GM19238 (cell line): ENCODE data around the gene ZDHHC5.

Experiments
- DNase-seq: peaks from one replicate; pipeline ENCODE4 v3.0.0; 2011; ENCODE audit warnings: low spot score; ENCODE audit not compliant: insufficient read length

The ZDHHC5 gene

GRCh38 chr11:57728829-57729228, 60.9 kb downstream of the ZDHHC5 start:
- DNase-seq = no peak

DNA sequence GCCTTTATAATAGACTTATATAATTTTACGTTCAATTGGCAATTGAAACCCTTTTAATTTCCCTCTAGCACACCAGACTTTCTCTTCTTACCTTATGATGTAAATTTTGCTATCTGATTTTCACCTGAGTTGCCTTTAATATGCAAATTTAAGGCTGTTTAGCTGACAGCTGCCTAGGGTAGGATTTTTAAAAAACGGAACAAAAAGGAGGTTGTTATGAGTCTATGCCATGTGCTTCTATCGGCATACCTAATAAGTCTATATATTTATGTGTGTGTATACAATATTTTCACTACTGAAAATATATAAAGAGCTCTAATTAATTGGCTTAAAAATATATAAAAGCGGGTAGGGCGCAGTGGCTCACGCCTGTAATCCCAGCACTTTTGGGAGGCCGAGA, 61.6 kb downstream of the ZDHHC5 start:
- no peak for DNase-seq

- no peak for DNase-seq
Measured at GRCh38 chr11:57732661-57733060, 64.7 kb downstream of the ZDHHC5 start.

- no peak for DNase-seq
Measured at GRCh38 chr11:57735619-57736298, 67.8 kb downstream of the ZDHHC5 start.

GRCh38 chr11:57741132-57742086, 73.5 kb downstream of the ZDHHC5 start, which contains the start of gene SELENOH:
Gene SELENOH, plus strand, starts transcription at chr11:57741491. Its CDS starts 105 bp downstream, at chr11:57741596.
- DNase-seq = peak; percentile 89

DNA sequence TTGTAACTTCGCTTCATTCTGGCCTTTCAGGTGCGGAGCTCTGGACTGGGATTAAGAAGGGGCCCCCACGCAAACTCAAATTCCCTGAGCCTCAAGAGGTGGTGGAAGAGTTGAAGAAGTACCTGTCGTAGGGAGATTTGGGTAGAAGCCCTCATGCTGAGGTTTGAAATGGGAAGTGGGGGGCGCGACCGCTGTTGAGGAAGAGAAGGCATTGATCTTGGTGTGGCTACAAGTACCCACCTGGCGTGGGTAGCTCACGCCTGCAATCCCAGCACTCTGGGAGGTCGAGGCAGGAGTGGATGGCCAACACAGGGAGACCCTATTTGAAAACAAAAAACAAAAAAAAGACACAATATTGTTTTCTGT, 74.2 kb downstream of the ZDHHC5 start:
- no peak for DNase-seq

DNA sequence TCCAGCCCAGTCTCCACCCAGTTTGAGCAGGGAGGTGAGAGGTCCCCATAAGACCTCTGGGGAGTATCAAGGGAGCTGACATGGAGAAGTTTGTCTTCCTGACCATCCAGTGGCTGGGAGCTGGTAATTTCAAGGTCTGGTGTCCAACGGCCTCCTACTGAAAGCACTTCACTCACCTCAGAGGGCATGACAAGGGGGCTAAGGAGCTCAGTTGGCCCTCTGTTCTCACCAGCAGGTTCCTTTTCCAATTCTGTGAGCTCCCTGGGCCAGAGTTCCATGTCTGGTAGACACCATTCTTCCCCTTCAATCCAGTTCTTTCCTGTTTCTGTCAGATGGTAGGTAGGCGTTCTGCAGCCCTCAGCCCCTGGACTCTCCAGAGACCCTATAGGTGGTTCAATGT, 76.4 kb downstream of the ZDHHC5 start:
- DNase-seq = no peak

DNA sequence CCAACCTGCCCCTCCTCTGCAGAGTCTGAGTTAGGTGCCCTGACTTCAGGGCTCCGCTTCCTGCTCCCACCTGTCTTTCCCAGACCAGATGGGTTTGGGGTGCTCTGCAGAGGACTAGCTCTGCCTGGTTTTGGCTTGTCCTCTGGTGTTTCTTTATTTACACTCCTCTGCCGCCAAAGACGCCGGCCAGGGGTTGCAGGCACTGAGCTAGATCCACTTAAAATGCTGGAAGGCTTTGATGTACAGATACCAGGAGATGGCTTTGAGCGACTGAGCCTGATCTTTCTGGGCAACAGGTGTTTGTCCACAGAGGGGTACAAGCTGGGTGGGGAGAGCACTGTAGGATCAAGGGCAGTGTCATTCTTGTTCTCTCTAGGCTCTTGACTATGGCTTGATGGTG, 77.3 kb downstream of the ZDHHC5 start:
- DNase-seq = no peak

DNA sequence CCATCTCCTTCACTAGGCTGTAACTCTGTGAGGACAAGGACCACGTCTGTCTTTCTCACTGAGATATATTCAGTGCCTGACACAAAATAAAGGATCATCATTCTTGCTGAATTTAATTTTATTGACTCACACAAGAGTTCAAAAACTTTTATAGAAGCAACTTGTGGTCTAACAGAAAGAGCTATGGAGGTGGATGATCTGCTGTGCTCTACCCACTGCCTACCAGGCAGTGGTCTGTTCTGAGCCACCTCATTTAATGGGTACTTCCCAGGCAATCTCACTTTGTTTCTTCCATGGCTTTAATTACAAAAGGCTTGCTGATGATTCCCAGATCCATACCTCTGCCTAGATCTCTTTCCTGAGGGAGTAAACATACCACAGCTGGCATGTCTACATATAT, 79.0 kb downstream of the ZDHHC5 start:
- DNase-seq = no peak
